ENCODE measurements around the gene CDYL2. TPM values are rescaled to one million over a fixed set of nuclear protein-coding genes. Genes with fewer than 3 reads are reported as not detected.

The CDYL2 gene
- total RNA-seq, 1 experiment from 2014 or later, result 8.2 TPM

DNA sequence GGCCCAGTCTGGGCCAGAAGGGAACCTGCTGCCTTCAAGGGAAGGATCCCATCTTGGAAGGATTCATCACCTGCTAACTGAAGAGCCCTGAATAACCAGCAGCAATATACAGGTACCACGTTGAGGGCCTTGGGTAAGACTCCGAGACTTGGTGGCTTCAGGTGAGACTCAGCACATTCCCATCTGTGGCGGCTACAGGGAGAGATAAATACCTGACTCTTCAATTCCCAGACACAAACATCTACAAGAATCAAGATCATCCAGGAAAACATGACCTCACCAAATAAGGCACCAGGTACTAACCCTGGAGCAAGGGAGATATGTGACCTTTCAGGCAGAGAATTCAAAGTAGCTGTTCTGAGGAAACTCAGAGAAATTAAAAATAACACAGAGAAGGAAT, 164.1 kb downstream of the CDYL2 start:
- H3K9me3 Mint-ChIP-seq, result peaks cover 26% of the 10 kb centered on the region
- peaks cover under 1% of the 10 kb centered on the region; the same call in 1 of the 2 replicates for H3K27me3 Mint-ChIP-seq (ENCODE audit: low read depth)
- DNase-seq (ENCODE audit: low spot score) (no peak), ATAC-seq (no peak)
- no peak overlapping the region for H3K27ac Mint-ChIP-seq
- ChIA-PET POLR2A (no interaction called here), CTCF (no interaction called here)
- peaks cover 14% of the 10 kb centered on the region for H3K36me3 Mint-ChIP-seq
- no peak overlapping the region for H3K4me3 Mint-ChIP-seq
- no peaks in the 10 kb centered on the region for H3K4me1 Mint-ChIP-seq
- TF ChIP-seq, protein P1, sequence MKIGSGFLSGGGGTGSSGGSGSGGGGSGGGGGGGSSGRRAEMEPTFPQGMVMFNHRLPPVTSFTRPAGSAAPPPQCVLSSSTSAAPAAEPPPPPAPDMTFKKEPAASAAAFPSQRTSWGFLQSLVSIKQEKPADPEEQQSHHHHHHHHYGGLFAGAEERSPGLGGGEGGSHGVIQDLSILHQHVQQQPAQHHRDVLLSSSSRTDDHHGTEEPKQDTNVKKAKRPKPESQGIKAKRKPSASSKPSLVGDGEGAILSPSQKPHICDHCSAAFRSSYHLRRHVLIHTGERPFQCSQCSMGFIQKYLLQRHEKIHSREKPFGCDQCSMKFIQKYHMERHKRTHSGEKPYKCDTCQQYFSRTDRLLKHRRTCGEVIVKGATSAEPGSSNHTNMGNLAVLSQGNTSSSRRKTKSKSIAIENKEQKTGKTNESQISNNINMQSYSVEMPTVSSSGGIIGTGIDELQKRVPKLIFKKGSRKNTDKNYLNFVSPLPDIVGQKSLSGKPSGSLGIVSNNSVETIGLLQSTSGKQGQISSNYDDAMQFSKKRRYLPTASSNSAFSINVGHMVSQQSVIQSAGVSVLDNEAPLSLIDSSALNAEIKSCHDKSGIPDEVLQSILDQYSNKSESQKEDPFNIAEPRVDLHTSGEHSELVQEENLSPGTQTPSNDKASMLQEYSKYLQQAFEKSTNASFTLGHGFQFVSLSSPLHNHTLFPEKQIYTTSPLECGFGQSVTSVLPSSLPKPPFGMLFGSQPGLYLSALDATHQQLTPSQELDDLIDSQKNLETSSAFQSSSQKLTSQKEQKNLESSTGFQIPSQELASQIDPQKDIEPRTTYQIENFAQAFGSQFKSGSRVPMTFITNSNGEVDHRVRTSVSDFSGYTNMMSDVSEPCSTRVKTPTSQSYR (CRISPR knock-in tag; IDR thresholded peaks at IDR 0.05), result no peak
- TF ChIP-seq, protein P2, sequence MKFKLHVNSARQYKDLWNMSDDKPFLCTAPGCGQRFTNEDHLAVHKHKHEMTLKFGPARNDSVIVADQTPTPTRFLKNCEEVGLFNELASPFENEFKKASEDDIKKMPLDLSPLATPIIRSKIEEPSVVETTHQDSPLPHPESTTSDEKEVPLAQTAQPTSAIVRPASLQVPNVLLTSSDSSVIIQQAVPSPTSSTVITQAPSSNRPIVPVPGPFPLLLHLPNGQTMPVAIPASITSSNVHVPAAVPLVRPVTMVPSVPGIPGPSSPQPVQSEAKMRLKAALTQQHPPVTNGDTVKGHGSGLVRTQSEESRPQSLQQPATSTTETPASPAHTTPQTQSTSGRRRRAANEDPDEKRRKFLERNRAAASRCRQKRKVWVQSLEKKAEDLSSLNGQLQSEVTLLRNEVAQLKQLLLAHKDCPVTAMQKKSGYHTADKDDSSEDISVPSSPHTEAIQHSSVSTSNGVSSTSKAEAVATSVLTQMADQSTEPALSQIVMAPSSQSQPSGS (CRISPR knock-in tag; IDR thresholded peaks at IDR 0.05; ENCODE audit: borderline replicate concordance, low read depth), result no peak
- no peak for TF ChIP-seq SP1 (CRISPR knock-in tag; conservative IDR thresholded peaks at IDR 0.05)
- TF ChIP-seq CREM (CRISPR knock-in tag; IDR thresholded peaks at IDR 0.05), result no peak
- no peak for TF ChIP-seq TEAD4 (CRISPR knock-in tag; IDR thresholded peaks at IDR 0.05)
- TF ChIP-seq CBFB (CRISPR knock-in tag; IDR thresholded peaks at IDR 0.05; ENCODE audit: low read depth), result no peak
- TF ChIP-seq, protein P3, sequence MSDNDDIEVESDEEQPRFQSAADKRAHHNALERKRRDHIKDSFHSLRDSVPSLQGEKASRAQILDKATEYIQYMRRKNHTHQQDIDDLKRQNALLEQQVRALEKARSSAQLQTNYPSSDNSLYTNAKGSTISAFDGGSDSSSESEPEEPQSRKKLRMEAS (CRISPR knock-in tag; IDR thresholded peaks at IDR 0.05), result no peak
- no peak for TF ChIP-seq FOXJ3 (CRISPR knock-in tag; IDR thresholded peaks at IDR 0.05; ENCODE audit: borderline replicate concordance)
- TF ChIP-seq RORB (CRISPR knock-in tag; IDR thresholded peaks at IDR 0.05), result no peak
- TF ChIP-seq, protein P4, sequence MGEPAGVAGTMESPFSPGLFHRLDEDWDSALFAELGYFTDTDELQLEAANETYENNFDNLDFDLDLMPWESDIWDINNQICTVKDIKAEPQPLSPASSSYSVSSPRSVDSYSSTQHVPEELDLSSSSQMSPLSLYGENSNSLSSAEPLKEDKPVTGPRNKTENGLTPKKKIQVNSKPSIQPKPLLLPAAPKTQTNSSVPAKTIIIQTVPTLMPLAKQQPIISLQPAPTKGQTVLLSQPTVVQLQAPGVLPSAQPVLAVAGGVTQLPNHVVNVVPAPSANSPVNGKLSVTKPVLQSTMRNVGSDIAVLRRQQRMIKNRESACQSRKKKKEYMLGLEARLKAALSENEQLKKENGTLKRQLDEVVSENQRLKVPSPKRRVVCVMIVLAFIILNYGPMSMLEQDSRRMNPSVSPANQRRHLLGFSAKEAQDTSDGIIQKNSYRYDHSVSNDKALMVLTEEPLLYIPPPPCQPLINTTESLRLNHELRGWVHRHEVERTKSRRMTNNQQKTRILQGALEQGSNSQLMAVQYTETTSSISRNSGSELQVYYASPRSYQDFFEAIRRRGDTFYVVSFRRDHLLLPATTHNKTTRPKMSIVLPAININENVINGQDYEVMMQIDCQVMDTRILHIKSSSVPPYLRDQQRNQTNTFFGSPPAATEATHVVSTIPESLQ (CRISPR knock-in tag; IDR thresholded peaks at IDR 0.05), result no peak
- TF ChIP-seq, protein P5, sequence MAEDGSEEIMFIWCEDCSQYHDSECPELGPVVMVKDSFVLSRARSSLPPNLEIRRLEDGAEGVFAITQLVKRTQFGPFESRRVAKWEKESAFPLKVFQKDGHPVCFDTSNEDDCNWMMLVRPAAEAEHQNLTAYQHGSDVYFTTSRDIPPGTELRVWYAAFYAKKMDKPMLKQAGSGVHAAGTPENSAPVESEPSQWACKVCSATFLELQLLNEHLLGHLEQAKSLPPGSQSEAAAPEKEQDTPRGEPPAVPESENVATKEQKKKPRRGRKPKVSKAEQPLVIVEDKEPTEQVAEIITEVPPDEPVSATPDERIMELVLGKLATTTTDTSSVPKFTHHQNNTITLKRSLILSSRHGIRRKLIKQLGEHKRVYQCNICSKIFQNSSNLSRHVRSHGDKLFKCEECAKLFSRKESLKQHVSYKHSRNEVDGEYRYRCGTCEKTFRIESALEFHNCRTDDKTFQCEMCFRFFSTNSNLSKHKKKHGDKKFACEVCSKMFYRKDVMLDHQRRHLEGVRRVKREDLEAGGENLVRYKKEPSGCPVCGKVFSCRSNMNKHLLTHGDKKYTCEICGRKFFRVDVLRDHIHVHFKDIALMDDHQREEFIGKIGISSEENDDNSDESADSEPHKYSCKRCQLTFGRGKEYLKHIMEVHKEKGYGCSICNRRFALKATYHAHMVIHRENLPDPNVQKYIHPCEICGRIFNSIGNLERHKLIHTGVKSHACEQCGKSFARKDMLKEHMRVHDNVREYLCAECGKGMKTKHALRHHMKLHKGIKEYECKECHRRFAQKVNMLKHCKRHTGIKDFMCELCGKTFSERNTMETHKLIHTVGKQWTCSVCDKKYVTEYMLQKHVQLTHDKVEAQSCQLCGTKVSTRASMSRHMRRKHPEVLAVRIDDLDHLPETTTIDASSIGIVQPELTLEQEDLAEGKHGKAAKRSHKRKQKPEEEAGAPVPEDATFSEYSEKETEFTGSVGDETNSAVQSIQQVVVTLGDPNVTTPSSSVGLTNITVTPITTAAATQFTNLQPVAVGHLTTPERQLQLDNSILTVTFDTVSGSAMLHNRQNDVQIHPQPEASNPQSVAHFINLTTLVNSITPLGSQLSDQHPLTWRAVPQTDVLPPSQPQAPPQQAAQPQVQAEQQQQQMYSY (CRISPR knock-in tag; IDR thresholded peaks at IDR 0.05), result no peak
- no peak for TF ChIP-seq PREB (CRISPR knock-in tag; IDR thresholded peaks at IDR 0.05; ENCODE audit: borderline replicate concordance)
- no peak for TF ChIP-seq IRF1 (CRISPR knock-in tag; IDR thresholded peaks at IDR 0.05)
- no peak for TF ChIP-seq EMX1 (CRISPR knock-in tag; IDR thresholded peaks at IDR 0.05)
- no peak for TF ChIP-seq ZNF121 (CRISPR knock-in tag; IDR thresholded peaks at IDR 0.05)
